ENCODE measurements around the gene AKAP6.

Gene AKAP6

GRCh38 chr14:32311294-32312009 is 17.6 kb upstream of the AKAP6 start:
- H3K9me3 ChIP-seq (ENCODE audit: control insufficient read depth, low read length): peaks cover 10% of the 10 kb centered on the region
- peak; percentile 24 for DNase-seq (ENCODE audit: low read depth)
- no peaks in the 10 kb centered on the region for H3K36me3 ChIP-seq (ENCODE audit: control insufficient read depth, insufficient read depth, low read length, severe bottlenecking)
- H3K4me3 ChIP-seq (ENCODE audit: low read length): no peak overlapping the region
- no peak overlapping the region for H3K9ac ChIP-seq (ENCODE audit: low read length)
- peaks cover 11% of the 10 kb centered on the region for H3K4me1 ChIP-seq (ENCODE audit: control insufficient read depth, insufficient read depth, low read length)
- no peaks in the 10 kb centered on the region for H3K27me3 ChIP-seq (replicated peaks; ENCODE audit: control insufficient read depth, insufficient read depth, low read length)

- Histone ChIP-seq H3K36me3 (ENCODE audit: control insufficient read depth, insufficient read depth, low read length, severe bottlenecking) (no peaks in the 10 kb centered on the region), H3K4me1 (ENCODE audit: control insufficient read depth, insufficient read depth, low read length) (peaks cover 11% of the 10 kb centered on the region), H3K9me3 (ENCODE audit: control insufficient read depth, low read length) (peaks cover 10% of the 10 kb centered on the region), H3K27me3 (replicated peaks; ENCODE audit: control insufficient read depth, insufficient read depth, low read length) (no peaks in the 10 kb centered on the region), H3K4me3 (ENCODE audit: low read length) (no peak overlapping the region), H3K9ac (ENCODE audit: low read length) (no peak overlapping the region)
- DNase-seq (ENCODE audit: low read depth): no peak
Measured at GRCh38 chr14:32312010-32312331, 17.1 kb upstream of the AKAP6 start.

- H3K36me3 ChIP-seq (ENCODE audit: control insufficient read depth, insufficient read depth, low read length, severe bottlenecking): no peaks in the 10 kb centered on the region
- no peaks in the 10 kb centered on the region for H3K27me3 ChIP-seq (replicated peaks; ENCODE audit: control insufficient read depth, insufficient read depth, low read length)
- no peak for DNase-seq (ENCODE audit: low read depth)
Measured at GRCh38 chr14:32313844-32314376, 15.2 kb upstream of the AKAP6 start.

DNA sequence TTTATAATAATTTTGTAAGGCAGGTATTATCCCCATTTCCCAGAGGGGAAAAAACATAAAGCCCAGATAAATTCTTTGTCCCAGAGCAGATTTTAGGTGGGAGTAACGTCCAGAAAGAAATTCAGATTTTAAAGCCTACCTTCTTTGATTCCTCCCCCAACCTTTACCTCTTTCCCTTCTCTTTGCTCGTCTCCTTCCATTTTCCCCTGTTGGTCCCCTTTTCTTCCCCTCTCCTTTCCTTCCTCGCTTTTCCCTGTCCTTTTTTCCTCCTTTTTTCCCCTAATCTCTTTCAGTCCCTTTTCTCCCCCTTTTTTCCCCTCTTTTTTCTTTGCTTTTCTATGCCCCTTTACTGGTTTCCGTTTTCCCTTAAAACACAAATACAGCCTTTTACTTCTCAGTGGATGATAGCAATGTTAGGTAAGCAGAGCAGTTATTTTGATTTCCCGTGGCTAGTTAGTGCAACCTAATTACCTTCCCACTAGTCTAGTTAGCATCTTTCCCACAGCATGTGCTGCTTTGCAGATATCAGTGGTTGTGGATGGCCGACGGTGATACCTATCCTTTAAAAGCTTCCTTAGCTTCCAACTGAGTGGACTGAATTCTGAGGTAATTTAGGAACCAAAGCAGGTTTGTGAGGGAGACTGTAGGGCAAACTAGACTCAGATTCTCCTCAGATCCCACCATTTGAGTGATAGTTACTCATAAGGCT is 10.9 kb upstream of the AKAP6 start:
- Histone ChIP-seq H3K4me3 (ENCODE audit: low read length) (no peak overlapping the region), H3K27me3 (replicated peaks; ENCODE audit: control insufficient read depth, insufficient read depth, low read length) (no peaks in the 10 kb centered on the region), H3K9me3 (ENCODE audit: control insufficient read depth, low read length) (no peaks in the 10 kb centered on the region), H3K9ac (ENCODE audit: low read length) (no peak overlapping the region), H3K4me1 (ENCODE audit: control insufficient read depth, insufficient read depth, low read length) (no peaks in the 10 kb centered on the region), H3K36me3 (ENCODE audit: control insufficient read depth, insufficient read depth, low read length, severe bottlenecking) (no peaks in the 10 kb centered on the region)
- DNase-seq (ENCODE audit: low read depth): no peak

More at GRCh38 chr14:32313844-32314376, 15.2 kb upstream of the AKAP6 start:
- H3K9me3 ChIP-seq (ENCODE audit: control insufficient read depth, low read length): peaks cover 9% of the 10 kb centered on the region
- H3K9ac ChIP-seq (ENCODE audit: low read length): no peak overlapping the region
- H3K4me3 ChIP-seq (ENCODE audit: low read length): no peak overlapping the region
- H3K4me1 ChIP-seq (ENCODE audit: control insufficient read depth, insufficient read depth, low read length): peaks cover 11% of the 10 kb centered on the region

DNA sequence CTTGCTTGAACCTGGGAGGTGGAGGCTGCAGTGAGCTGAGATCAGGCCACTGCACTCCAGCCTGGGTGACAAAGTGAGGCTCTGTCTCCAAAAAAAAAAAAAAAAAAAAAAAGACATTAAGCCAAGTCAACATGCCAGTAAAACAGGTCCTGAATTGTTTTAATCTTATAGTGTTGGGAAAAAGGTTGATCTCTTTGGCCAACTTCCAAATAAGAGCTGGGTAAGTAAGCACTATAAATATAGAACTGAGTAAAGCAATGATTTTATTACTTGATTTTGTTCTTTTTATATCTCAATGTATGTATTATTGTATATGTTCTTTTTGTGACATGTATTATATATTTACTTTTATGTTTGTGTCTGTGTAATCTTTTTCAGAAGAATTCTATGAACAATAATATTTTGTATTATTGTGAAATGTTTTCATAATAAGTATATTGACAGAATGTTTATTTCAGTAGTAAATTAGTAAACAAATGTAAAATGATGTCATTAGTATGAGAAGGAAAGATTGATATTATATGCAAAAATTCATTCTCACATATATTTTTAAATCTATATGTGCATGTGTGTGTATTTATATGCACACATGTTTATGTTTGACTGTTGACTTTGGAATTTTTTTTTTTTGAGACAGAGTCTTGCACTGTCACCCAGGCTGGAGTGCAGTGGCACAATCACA is 9.6 kb upstream of the AKAP6 start:
- Histone ChIP-seq H3K4me1 (ENCODE audit: control insufficient read depth, insufficient read depth, low read length) (no peaks in the 10 kb centered on the region), H3K27me3 (replicated peaks; ENCODE audit: control insufficient read depth, insufficient read depth, low read length) (no peaks in the 10 kb centered on the region), H3K9ac (ENCODE audit: low read length) (no peak overlapping the region), H3K4me3 (ENCODE audit: low read length) (no peak overlapping the region), H3K9me3 (ENCODE audit: control insufficient read depth, low read length) (no peaks in the 10 kb centered on the region), H3K36me3 (ENCODE audit: control insufficient read depth, insufficient read depth, low read length, severe bottlenecking) (no peaks in the 10 kb centered on the region)
- peak; percentile 9 for DNase-seq (ENCODE audit: low read depth)

GRCh38 chr14:32324601-32325000 is 4.5 kb upstream of the AKAP6 start:
- Histone ChIP-seq H3K36me3 (ENCODE audit: control insufficient read depth, insufficient read depth, low read length, severe bottlenecking) (no peaks in the 10 kb centered on the region), H3K9me3 (ENCODE audit: control insufficient read depth, low read length) (no peaks in the 10 kb centered on the region), H3K4me1 (ENCODE audit: control insufficient read depth, insufficient read depth, low read length) (no peaks in the 10 kb centered on the region), H3K27me3 (replicated peaks; ENCODE audit: control insufficient read depth, insufficient read depth, low read length) (peaks cover 10% of the 10 kb centered on the region), H3K4me3 (ENCODE audit: low read length) (no peak overlapping the region), H3K9ac (ENCODE audit: low read length) (no peak overlapping the region)
- no peak for DNase-seq (ENCODE audit: low read depth)

DNA sequence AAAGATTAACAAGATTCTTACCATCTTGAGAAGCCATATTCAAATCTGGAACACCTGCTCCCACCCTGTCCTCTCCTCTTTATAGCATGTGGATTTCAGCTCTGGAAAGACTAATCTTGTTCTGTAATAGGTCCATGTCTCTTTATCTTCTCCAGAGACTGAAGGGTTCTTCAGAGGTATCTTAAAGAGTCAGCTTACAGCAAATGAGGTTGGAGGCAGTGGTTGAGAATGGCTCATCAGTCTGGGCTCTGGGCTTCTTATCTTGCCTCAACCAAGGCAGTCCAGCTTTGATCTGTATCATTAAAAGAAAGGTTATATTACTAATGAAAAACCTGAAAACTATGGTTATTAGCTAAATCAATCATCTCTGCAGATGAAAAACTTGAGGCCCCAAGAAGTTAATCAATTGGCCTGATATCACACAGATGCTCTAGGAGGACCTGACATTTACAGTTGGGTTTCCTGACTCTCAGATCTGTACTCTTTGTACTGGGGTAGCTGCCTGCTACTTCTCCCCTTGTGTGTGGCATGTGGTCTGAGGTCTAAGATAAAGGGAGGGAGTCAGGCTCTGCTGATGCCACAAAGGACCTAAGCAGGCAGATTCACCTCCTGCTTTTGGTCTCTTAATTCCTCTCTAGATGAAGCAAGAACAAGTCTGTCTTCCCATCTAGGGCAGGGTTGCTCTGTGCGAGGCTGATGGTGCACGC is 1.7 kb upstream of the AKAP6 start:
- Histone ChIP-seq H3K36me3 (ENCODE audit: control insufficient read depth, insufficient read depth, low read length, severe bottlenecking) (no peaks in the 10 kb centered on the region), H3K4me1 (ENCODE audit: control insufficient read depth, insufficient read depth, low read length) (no peaks in the 10 kb centered on the region), H3K4me3 (ENCODE audit: low read length) (no peak overlapping the region), H3K9ac (ENCODE audit: low read length) (no peak overlapping the region), H3K9me3 (ENCODE audit: control insufficient read depth, low read length) (no peaks in the 10 kb centered on the region), H3K27me3 (replicated peaks; ENCODE audit: control insufficient read depth, insufficient read depth, low read length) (peaks cover 10% of the 10 kb centered on the region)
- DNase-seq (ENCODE audit: low read depth): no peak

GRCh38 chr14:32329690-32330285 is 690 bp downstream of the AKAP6 start:
- Histone ChIP-seq H3K36me3 (ENCODE audit: control insufficient read depth, insufficient read depth, low read length, severe bottlenecking) (no peaks in the 10 kb centered on the region), H3K9me3 (ENCODE audit: control insufficient read depth, low read length) (no peaks in the 10 kb centered on the region), H3K4me3 (ENCODE audit: low read length) (no peak overlapping the region), H3K27me3 (replicated peaks; ENCODE audit: control insufficient read depth, insufficient read depth, low read length) (peaks cover 9% of the 10 kb centered on the region), H3K4me1 (ENCODE audit: control insufficient read depth, insufficient read depth, low read length) (no peaks in the 10 kb centered on the region), H3K9ac (ENCODE audit: low read length) (no peak overlapping the region)
- no peak for DNase-seq (ENCODE audit: low read depth)

DNA sequence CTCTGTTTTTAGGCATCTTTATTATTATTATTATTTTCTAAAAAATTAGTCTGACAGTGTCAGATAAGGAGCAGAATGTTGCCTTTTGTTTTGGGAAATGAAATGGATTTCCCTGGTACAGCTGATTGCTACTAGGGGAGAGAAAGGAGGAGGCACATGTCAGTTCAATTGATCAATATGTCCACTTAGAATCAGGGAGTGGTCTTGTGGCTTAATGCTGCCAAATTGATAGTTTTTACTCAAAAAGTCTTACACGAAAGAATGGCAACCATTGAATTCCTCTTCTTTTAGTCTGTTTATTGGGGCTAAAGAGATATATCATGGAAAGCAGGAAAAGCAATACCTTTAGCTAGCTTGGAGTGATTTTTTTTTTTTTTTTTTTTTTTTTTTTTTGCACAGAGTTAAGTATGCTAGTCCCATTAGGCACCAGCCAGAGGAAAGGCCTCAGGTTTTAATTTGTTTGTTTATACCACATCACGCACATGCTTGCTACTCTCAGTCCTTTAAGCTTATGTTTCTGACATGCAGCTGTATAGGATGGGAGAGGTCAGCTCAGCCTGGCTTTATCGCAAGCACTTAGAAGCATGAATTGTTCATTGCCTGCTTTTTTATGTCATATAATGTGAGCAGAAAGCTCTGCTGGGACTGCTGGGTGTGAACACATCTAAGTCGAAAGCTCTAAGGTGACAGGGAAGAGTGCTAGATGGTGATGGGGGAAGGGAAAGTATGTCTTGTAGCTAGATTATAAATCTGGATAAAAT is 1.4 kb downstream of the AKAP6 start:
- Histone ChIP-seq H3K4me3 (ENCODE audit: low read length) (no peak overlapping the region), H3K9me3 (ENCODE audit: control insufficient read depth, low read length) (no peaks in the 10 kb centered on the region), H3K4me1 (ENCODE audit: control insufficient read depth, insufficient read depth, low read length) (no peaks in the 10 kb centered on the region), H3K36me3 (ENCODE audit: control insufficient read depth, insufficient read depth, low read length, severe bottlenecking) (no peaks in the 10 kb centered on the region), H3K27me3 (replicated peaks; ENCODE audit: control insufficient read depth, insufficient read depth, low read length) (peaks cover 6% of the 10 kb centered on the region), H3K9ac (ENCODE audit: low read length) (no peak overlapping the region)
- no peak for DNase-seq (ENCODE audit: low read depth)

GRCh38 chr14:32331206-32331605 is 2.1 kb downstream of the AKAP6 start:
- Histone ChIP-seq H3K27me3 (replicated peaks; ENCODE audit: control insufficient read depth, insufficient read depth, low read length) (peaks cover 6% of the 10 kb centered on the region), H3K4me1 (ENCODE audit: control insufficient read depth, insufficient read depth, low read length) (no peaks in the 10 kb centered on the region), H3K9me3 (ENCODE audit: control insufficient read depth, low read length) (no peaks in the 10 kb centered on the region), H3K4me3 (ENCODE audit: low read length) (no peak overlapping the region), H3K9ac (ENCODE audit: low read length) (no peak overlapping the region), H3K36me3 (ENCODE audit: control insufficient read depth, insufficient read depth, low read length, severe bottlenecking) (no peaks in the 10 kb centered on the region)
- DNase-seq (ENCODE audit: low read depth): no peak

Data from adipocyte (in vitro differentiated cells).